Fibroblast of villous mesenchyme (primary cell): ENCODE measurements around the gene MRGPRF. TPM values are rescaled to one million over a fixed set of nuclear protein-coding genes. Genes with fewer than 3 reads are reported as not detected.

Experiments
- DNase-seq: peaks from one replicate; pipeline ENCODE4 v3.0.0-alpha.2; 2010; ENCODE audit warnings: low read depth
- H3K4me3 ChIP-seq: 2 replicates; pipeline ENCODE4 v1.5.1; 2011; ENCODE audit warnings: low read depth, mild to moderate bottlenecking, low read length
- total RNA-seq: library from RNA; depleted of rRNA; stranded (reverse); fragments of >200 nt; gene quantifications from 2 replicates; pipeline ENCODE4 v1.2.3, GENCODE V29; 2012
- TF ChIP-seq, protein P1 (sequence below): IDR thresholded peaks from 2 replicates; pipeline ENCODE4 v1.5.1; 2012; ENCODE audit warnings: low read depth, mild to moderate bottlenecking, low read length; ENCODE audit not compliant: insufficient read depth

MRGPRF gene
- total RNA-seq, 1 donor = 61.3 TPM

DNA sequence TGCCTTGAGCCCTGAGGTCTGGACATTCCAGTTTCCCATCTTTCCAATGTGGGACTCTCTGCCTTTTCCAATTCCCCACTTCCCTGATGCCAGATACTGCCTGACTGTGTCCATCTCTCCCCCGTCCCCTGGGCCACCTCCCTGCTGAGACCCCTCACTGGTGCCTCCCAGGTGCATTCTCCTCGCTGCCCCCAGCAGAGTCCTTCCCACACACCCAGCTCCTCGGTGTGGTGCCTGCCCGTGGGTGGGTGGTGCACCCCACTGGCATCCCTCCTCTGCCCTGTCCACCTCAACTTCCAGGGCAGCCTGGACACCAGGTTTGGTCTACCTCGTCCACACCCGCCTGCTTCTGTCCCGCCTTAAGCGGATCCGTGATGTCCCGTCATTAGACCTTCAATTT, 4.9 kb upstream of the MRGPRF start:
- TF ChIP-seq, protein P1, sequence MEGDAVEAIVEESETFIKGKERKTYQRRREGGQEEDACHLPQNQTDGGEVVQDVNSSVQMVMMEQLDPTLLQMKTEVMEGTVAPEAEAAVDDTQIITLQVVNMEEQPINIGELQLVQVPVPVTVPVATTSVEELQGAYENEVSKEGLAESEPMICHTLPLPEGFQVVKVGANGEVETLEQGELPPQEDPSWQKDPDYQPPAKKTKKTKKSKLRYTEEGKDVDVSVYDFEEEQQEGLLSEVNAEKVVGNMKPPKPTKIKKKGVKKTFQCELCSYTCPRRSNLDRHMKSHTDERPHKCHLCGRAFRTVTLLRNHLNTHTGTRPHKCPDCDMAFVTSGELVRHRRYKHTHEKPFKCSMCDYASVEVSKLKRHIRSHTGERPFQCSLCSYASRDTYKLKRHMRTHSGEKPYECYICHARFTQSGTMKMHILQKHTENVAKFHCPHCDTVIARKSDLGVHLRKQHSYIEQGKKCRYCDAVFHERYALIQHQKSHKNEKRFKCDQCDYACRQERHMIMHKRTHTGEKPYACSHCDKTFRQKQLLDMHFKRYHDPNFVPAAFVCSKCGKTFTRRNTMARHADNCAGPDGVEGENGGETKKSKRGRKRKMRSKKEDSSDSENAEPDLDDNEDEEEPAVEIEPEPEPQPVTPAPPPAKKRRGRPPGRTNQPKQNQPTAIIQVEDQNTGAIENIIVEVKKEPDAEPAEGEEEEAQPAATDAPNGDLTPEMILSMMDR = no peak
- no peak for DNase-seq
- H3K4me3 ChIP-seq = no peak overlapping the region

DNA sequence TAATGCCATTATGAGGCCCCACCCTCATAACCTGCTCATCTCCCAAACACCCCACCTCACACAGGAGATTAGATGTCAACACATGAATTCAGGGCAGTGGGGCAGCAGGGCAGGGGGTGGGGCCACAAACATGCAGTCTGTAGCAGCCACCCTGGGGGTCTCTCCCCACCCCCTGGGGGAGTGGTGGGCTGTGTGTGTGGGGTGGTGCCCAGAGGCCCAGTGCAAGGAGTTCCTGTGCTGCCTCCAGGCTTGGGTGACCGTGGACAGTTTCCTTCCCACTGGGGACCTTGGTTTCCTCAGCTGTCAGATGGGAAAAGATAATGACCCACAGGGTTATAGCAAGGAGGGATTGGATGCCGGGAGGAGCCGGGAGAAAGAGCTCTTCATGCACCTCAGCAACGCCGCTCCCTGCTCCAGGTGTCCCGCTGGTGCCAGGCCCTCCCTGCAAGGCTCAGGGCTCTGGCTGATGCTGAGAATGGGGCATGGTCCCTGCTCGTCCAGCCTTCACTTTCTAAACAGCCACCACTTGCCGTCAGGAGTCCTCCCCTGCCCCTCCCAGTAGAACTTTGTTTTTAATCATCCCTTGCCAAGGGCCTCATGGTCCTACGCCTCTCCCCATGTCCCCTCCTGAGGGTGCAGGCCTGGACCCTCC, 2.0 kb upstream of the MRGPRF start:
- TF ChIP-seq, protein P1 = no peak
- no peak for DNase-seq
- H3K4me3 ChIP-seq = no peak overlapping the region

DNA sequence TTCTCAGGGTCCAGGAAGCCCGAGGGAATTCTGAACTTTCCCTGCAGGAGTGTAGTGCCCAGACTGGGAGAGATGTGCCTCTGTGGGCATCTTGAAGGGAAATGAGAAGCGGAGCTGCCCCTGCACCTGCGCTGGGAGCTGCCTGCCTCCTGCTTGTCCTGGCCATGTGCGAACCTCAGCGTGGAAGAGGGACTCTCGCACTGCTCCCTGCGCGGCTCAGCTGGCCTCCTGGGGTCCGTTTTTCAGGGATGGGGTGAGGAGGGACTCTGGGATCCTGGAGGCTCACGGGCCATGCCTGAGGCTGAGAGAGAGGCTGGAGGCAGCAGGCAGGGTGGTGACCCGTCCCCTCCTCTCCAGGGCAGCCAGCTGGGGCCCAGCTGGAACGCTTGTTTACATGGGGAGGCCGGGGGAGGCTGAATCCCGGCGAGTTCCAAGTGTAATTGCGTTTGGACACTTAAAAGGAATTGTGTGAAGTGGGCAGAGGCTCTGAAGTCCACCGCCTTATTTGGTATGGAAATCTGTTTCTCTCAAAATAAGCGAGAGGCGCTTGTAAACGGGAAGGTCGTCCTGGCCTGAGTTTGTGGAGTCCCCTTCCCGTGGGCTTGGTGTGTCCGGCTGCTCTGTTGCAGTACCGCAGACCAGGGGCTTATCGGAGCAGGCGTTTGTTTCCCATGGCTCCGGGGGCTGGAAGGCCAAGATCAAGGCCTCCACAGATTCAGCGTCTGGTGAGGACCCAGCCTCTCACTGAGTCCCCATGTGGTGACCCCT, 1.2 kb upstream of the MRGPRF start:
- peak; percentile 95 for DNase-seq
- peak overlapping the region; percentile 64 for H3K4me3 ChIP-seq
- TF ChIP-seq, protein P1 = no peak

DNA sequence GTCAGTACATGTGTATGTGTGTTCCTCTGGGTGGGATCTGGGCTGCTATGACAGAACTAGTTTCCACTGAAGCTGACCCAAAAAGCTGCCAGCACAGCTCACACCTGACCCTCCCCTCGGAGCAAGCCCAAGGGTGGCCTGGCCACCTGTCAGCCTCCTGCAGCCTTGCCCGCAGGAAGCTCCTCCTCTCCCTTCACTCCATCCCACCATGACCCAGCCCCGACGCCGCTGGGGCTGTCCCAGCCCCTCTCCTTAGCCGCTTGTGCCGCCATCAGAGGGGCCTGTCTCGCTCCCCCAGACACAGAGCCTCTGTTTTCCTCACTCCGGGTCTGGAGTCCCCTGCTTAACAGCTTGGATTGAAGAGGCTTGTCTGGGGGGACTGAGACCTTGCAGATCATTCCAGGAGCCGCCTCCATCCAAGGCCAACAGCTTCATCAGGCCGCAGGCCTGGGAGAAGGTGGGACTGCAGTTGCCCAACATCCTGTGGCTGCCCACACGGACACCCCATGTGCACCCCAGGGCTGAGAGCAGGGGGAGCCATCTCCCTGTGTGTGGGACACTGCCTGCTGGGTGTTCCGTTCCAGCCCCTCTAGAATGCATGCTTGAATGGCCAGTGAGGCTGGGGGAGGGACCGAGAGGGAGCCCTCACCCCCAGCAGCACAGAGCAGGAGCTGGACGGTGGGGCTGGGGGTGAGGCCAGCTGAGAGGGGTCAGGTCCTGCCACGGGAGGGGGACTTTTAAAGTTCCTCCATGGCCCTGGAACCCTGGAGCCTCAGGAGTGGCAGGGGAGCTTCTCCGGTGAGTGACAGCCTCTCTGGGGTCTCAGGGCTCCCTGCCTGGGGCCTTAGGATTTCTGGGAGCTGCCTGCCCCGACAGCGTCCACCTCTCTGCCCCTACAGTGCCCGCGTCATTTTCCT, 696 bp downstream of the MRGPRF start:
- H3K4me3 ChIP-seq = peak overlapping the region; percentile 64
- peak; percentile 75 for DNase-seq
- TF ChIP-seq, protein P1 = peak; percentile 10

DNA sequence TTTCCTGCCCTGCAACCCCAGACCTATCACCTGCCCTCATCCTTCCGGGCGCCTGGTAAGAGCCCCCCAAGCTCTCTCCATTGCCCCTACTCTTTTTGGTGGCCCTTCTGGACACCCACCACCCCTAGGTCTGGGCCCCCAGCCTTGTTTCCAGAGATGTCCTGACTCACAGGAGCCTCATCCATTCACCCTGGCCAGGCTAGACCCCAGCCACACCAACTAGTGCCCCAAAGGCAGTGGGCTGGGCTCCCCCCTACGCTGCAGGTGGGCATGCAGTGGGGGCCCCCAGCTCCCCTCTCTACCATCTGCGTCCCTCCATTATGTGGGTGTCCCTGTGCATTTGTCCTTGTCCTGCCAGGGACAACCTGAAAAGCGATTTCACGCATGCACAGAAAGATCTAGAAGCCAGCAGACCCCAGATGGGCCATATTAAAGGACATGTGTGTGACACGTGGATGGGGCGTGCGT, 1.4 kb downstream of the MRGPRF start:
- TF ChIP-seq, protein P1 = no peak
- H3K4me3 ChIP-seq = peak overlapping the region; percentile 64
- no peak for DNase-seq

DNA sequence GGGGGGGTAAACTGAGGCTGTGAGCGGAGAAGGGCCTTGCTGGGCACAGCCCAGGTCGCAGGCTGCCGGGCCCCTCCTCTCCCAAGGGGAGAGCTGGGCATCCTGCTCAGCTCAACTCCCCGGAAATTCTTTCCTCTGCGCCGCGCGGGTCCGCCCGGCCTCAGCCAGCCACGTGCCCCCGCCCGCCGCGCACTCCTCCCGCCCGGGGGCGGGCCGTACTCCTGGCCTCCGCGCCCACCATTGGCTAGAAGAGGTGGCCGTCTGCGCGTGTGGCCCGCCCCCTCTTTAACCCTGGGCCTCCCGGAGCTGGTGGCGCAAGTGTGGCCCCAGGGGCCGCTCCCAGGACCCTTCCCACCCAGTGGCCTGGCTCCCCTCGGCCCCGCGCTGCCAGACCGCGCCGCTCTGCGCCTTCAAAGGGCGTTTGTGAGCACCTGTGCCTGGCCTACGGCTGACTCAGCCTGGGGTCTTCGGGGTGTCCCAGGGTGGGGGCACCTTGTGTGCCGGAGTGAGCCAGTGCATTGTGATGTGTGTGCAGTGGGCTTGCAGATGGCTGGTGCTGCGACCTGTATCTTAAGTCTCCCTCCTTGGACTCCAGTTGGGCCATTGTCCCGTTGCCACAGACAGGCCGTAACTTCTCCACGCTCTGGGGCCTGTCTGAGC, 2.0 kb downstream of the MRGPRF start:
- peak overlapping the region; percentile 64 for H3K4me3 ChIP-seq
- DNase-seq = peak; percentile 89
- TF ChIP-seq, protein P1 = no peak
